H1 (cell line): ENCODE measurements around the gene ARHGDIB. TPM values are rescaled to one million over a fixed set of nuclear protein-coding genes. Genes with fewer than 3 reads are reported as not detected.

Source experiments
- CTCF ChIA-PET: fragments of 300-600 bp; sonication (Branson Sonifier 250); formaldehyde crosslinking; loops from one replicate; lab custom pipeline; 2021; ENCODE audit not compliant: partially characterized antibody; lab: Charles Lee
- POLR2A ChIA-PET: fragments of 300-600 bp; sonication (Branson Sonifier 250); formaldehyde crosslinking; loops from one replicate; lab custom pipeline; 2021; ENCODE audit warnings: inconsistent platforms; ENCODE audit not compliant: partially characterized antibody; lab: Charles Lee
- DNase-seq, 2 experiments: peaks; one replicate each; pipeline versions ENCODE4 v3.0.0 to v3.0.0-alpha.2; 2010 to 2022; ENCODE audit warnings: low spot score in 2 of 2, low read depth in 1 of 2, mixed read lengths in 1 of 2
- FAIRE-seq: peaks from 2 replicates; lab custom pipeline; 2011; peaks lifted over from hg19 to GRCh38; lab: Jason Lieb, UNC
- H2AFZ ChIP-seq: 2 replicates; pipeline ENCODE4 v1.8.1; 2012; ENCODE audit warnings: low read length, inconsistent platforms
- H2AK5ac ChIP-seq: 2 replicates; pipeline ENCODE4 v1.6.1; 2013; ENCODE audit warnings: low read depth, low read length
- H2BK120ac ChIP-seq: replicated peaks from 2 replicates; pipeline ENCODE3; 2013; ENCODE audit warnings: low read depth, low read length, inconsistent platforms
- H2BK12ac ChIP-seq: 2 replicates; pipeline ENCODE4 v1.6.1; 2013; ENCODE audit warnings: low read depth, low read length
- H2BK15ac ChIP-seq: 2 replicates; pipeline ENCODE4 v1.6.1; 2013; ENCODE audit warnings: low read length
- H2BK20ac ChIP-seq: 2 replicates; pipeline ENCODE4 v1.6.1; 2013; ENCODE audit warnings: low read length
- H2BK5ac ChIP-seq: 2 replicates; pipeline ENCODE4 v1.6.1; 2013; ENCODE audit warnings: low read depth, low read length
- H3K14ac ChIP-seq: 2 replicates; pipeline ENCODE4 v1.6.1; 2013; ENCODE audit warnings: inconsistent platforms; ENCODE audit not compliant: insufficient read length
- H3K18ac ChIP-seq: 2 replicates; pipeline ENCODE4 v1.6.1; 2013; ENCODE audit warnings: low read length; ENCODE audit errors: extremely low read depth
- H3K23ac ChIP-seq: 2 replicates; pipeline ENCODE4 v1.6.1; 2013; ENCODE audit warnings: inconsistent platforms; ENCODE audit not compliant: insufficient read length
- H3K23me2 ChIP-seq: 2 replicates; pipeline ENCODE4 v1.6.1; 2013; ENCODE audit warnings: low read depth, low read length
- H3K27ac ChIP-seq: 2 replicates; pipeline ENCODE4 v1.6.1; 2011; ENCODE audit warnings: low read depth, low read length, inconsistent platforms
- H3K27me3 ChIP-seq, 4 experiments: replicated peaks in 1 of 4; 1 replicate in 1 of 4; 2 replicates in 3 of 4; pipeline versions ENCODE4 v1.6.1 to v1.8.1; 2011 to 2013; ENCODE audit warnings: low read length in 3 of 4, mild to moderate bottlenecking in 3 of 4, inconsistent platforms in 2 of 4, mixed read lengths in 2 of 4, moderate library complexity in 1 of 4; ENCODE audit not compliant: control insufficient read depth in 3 of 4, insufficient read depth in 3 of 4; ENCODE audit errors: extremely low read depth in 1 of 4
- H3K36me3 ChIP-seq, 4 experiments: 2 replicates each; pipeline versions ENCODE4 v1.6.1 to v1.8.1; 2011 to 2013; ENCODE audit warnings: mild to moderate bottlenecking in 4 of 4, low read length in 3 of 4, moderate library complexity in 2 of 4, control low read depth in 1 of 4, inconsistent platforms in 1 of 4; ENCODE audit not compliant: insufficient read depth in 4 of 4, control insufficient read depth in 2 of 4
- H3K4ac ChIP-seq: replicated peaks from 2 replicates; pipeline ENCODE3; 2013; ENCODE audit warnings: low read length, low read depth, mixed read lengths, inconsistent platforms; ENCODE audit not compliant: insufficient read length
- H3K4me1 ChIP-seq, 4 experiments: replicated peaks in 1 of 4; 1 replicate in 1 of 4; 2 replicates in 3 of 4; pipeline versions ENCODE4 v1.6.1 to v1.8.1; 2011 to 2013; ENCODE audit warnings: low read length in 3 of 4, inconsistent platforms in 2 of 4, mixed read lengths in 1 of 4; ENCODE audit not compliant: insufficient read depth in 4 of 4, control insufficient read depth in 3 of 4
- H3K4me2 ChIP-seq, 2 experiments: 2 replicates each; pipeline versions ENCODE4 v1.6.1 to v1.8.1; 2011 to 2013; ENCODE audit warnings: low read depth in 2 of 2, low read length in 2 of 2, control low read depth in 1 of 2, inconsistent platforms in 1 of 2, mild to moderate bottlenecking in 1 of 2; ENCODE audit not compliant: insufficient read depth in 1 of 2
- H3K4me3 ChIP-seq, 4 experiments: fragments of 200-600, 300-600 bp in 1 of 4; sonication (generic), shearing (Covaris generic), sonication (Bioruptor Twin) in 1 of 4; 2 replicates each; pipeline versions ENCODE4 v1.5.1 to v1.8.1; 2011 to 2016; ENCODE audit warnings: low read length in 4 of 4, low read depth in 3 of 4, control low read depth in 2 of 4, inconsistent platforms in 2 of 4, mild to moderate bottlenecking in 2 of 4, mixed read lengths in 1 of 4, moderate library complexity in 1 of 4; ENCODE audit not compliant: insufficient read depth in 2 of 4; ENCODE audit errors: extremely low read depth in 1 of 4
- H3K56ac ChIP-seq: replicated peaks from 2 replicates; pipeline ENCODE3; 2013; ENCODE audit warnings: low read depth, mild to moderate bottlenecking, mixed read lengths, low read length, inconsistent platforms; ENCODE audit not compliant: insufficient read length
- H3K79me1 ChIP-seq: 2 replicates; pipeline ENCODE4 v1.6.1; 2013; ENCODE audit warnings: low read depth, low read length, control low read depth
- H3K79me2 ChIP-seq, 2 experiments: 2 replicates each; pipeline versions ENCODE4 v1.6.1 to v1.8.1; 2012 to 2013; ENCODE audit warnings: low read length in 2 of 2, mild to moderate bottlenecking in 2 of 2, inconsistent platforms in 1 of 2; ENCODE audit not compliant: insufficient read depth in 2 of 2, control insufficient read depth in 1 of 2
- H3K9ac ChIP-seq, 4 experiments: replicated peaks in 1 of 4; 1 replicate in 1 of 4; 2 replicates in 3 of 4; pipeline versions ENCODE4 v1.6.1 to v1.8.1; 2011 to 2013; ENCODE audit warnings: low read depth in 3 of 4, low read length in 3 of 4, control low read depth in 2 of 4, mild to moderate bottlenecking in 2 of 4, moderate library complexity in 2 of 4, inconsistent platforms in 1 of 4; ENCODE audit errors: extremely low read depth in 1 of 4
- H3K9me3 ChIP-seq, 2 experiments: 2 replicates each; pipeline versions ENCODE4 v1.6.1 to v1.8.1; 2012 to 2013; ENCODE audit warnings: mild to moderate bottlenecking in 2 of 2, moderate library complexity in 2 of 2, control low read depth in 1 of 2, inconsistent platforms in 1 of 2, low read depth in 1 of 2, low read length in 1 of 2, mixed read lengths in 1 of 2; ENCODE audit not compliant: insufficient read depth in 2 of 2
- H4K20me1 ChIP-seq, 2 experiments: replicated peaks in 1 of 2; 2 replicates each; pipeline versions ENCODE3 to v1.8.1; 2011 to 2013; ENCODE audit warnings: inconsistent platforms in 2 of 2, low read length in 2 of 2, mild to moderate bottlenecking in 1 of 2; ENCODE audit not compliant: insufficient read depth in 2 of 2, control insufficient read depth in 1 of 2
- H4K5ac ChIP-seq: 2 replicates; pipeline ENCODE4 v1.6.1; 2013; ENCODE audit warnings: low read length, low read depth, mixed read lengths, inconsistent platforms; ENCODE audit not compliant: insufficient read length
- H4K8ac ChIP-seq: 2 replicates; pipeline ENCODE4 v1.8.0; 2013; ENCODE audit warnings: mild to moderate bottlenecking, moderate library complexity, low read length, inconsistent platforms; ENCODE audit not compliant: insufficient read depth; ENCODE audit errors: extremely low read depth
- H4K91ac ChIP-seq: replicated peaks from 2 replicates; pipeline ENCODE3; 2013; ENCODE audit warnings: low read length, mixed read lengths, inconsistent platforms; ENCODE audit not compliant: insufficient read length
- BRCA1 ChIP-seq: IDR thresholded peaks from 2 replicates; pipeline ENCODE4 v1.6.1; 2012; ENCODE audit warnings: low read depth, low read length, improper control_type of control experiment
- HDAC6 ChIP-seq: IDR thresholded peaks from one replicate; pipeline ENCODE4 v1.7.1; 2012; ENCODE audit warnings: low read depth, mild to moderate bottlenecking, inconsistent platforms, low read length, moderate library complexity
- JUN ChIP-seq: IDR thresholded peaks from 2 replicates; pipeline ENCODE4 v1.6.1; 2011; ENCODE audit warnings: low read depth, mild to moderate bottlenecking, improper control_type of control experiment, low read length
- KDM5A ChIP-seq: fragments of 200-600 bp; IDR thresholded peaks from 2 replicates; pipeline ENCODE4 v1.7.1; 2012; ENCODE audit warnings: mild to moderate bottlenecking, low read length, inconsistent platforms, mixed read lengths
- MAX ChIP-seq: IDR thresholded peaks from 2 replicates; pipeline ENCODE4 v1.6.1; 2012; ENCODE audit warnings: inconsistent platforms
- SIN3A ChIP-seq, 2 experiments: IDR thresholded peaks in 1 of 2; conservative IDR thresholded peaks in 1 of 2; 2 replicates each; pipeline ENCODE4 v1.6.1; 2011 to 2012; ENCODE audit warnings: low read length in 2 of 2, improper control_type of control experiment in 1 of 2, low read depth in 1 of 2, mild to moderate bottlenecking in 1 of 2
- TBP ChIP-seq: IDR thresholded peaks from 2 replicates; pipeline ENCODE4 v1.6.1; 2011; ENCODE audit warnings: low read depth, low read length, improper control_type of control experiment
- WGBS, 2 experiments: shearing (Covaris generic) in 1 of 2; methylation state at CpG; one replicate each; pipeline versions ENCODE4 v1.1.6 to v1.1.7; 2013 to 2015; ENCODE audit warnings: low lambda C conversion rate in 2 of 2, mixed read lengths in 2 of 2, inconsistent platforms in 1 of 2, low coverage in 1 of 2, missing lambda C conversion rate in 1 of 2; ENCODE audit not compliant: insufficient replicate concordance in 2 of 2, insufficient coverage in 1 of 2, insufficient read length in 1 of 2; ENCODE audit errors: extremely low coverage in 1 of 2, missing lambda C conversion rate in 1 of 2; 5-methylcytosine and 5-hydroxymethylcytosine counted together
- polyA plus RNA-seq, 7 experiments: library from polyadenylated mRNA; depleted of rRNA in 3 of 7; stranded (reverse) in 5 of 7; unstranded in 2 of 7; fragments of >200 nt in 5 of 7; fragments of 200-250 nt in 2 of 7; gene quantifications; 1 replicate in 5 of 7; 2 replicates in 1 of 7; 4 replicates in 1 of 7; pipeline versions ENCODE4 v1.2.1 to v1.2.3, GENCODE V29; 2011 to 2013; ENCODE audit warnings: missing spikeins in 2 of 7, mixed read lengths in 2 of 7
- total RNA-seq: library from RNA; stranded (reverse); fragmentation: NEBNext Ultra II Directional; extraction: Animal tissue kit (Norgen Biotek cat#: 25700); gene quantifications from 2 replicates; pipeline ENCODE4 v1.2.1, GENCODE V29; 2021
- TF ChIP-seq, protein P1 (sequence below): IDR thresholded peaks from 2 replicates; pipeline ENCODE4 v1.6.1; 2011; ENCODE audit warnings: low read depth, mild to moderate bottlenecking, low read length; ENCODE audit not compliant: insufficient read depth

ARHGDIB gene
- total and polyA plus RNA-seq, 2 of the 8 experiments (the other 6 are each of a cell fraction or from before 2014, with no cell fraction given) = 0.82 to 1.3 TPM

GRCh38 chr12:15004421-15004820 is 43.0 kb upstream of the ARHGDIB start:
- Histone ChIP-seq H3K23ac (no peak overlapping the region), H4K8ac (no peak overlapping the region), H3K79me2 (no peaks in the 10 kb centered on the region), H2BK12ac (no peak overlapping the region), H3K23me2 (no peaks in the 10 kb centered on the region), H3K18ac (no peak overlapping the region), H3K56ac (no peak overlapping the region), H2BK120ac (no peak overlapping the region), H2BK15ac (no peak overlapping the region), H4K91ac (no peak overlapping the region), H4K20me1 (no peaks in the 10 kb centered on the region), H3K27ac (no peak overlapping the region), H3K4me3 (no peak overlapping the region), H3K4me1 (peaks cover 2 to 8% (median 3%) of the 10 kb centered on the region in 4 experiments; a peak in 4 of 7 replicates), H2BK5ac (no peak overlapping the region), H2AFZ (no peak overlapping the region), H3K4me2 (no peak overlapping the region), H2BK20ac (no peak overlapping the region), H3K9me3 (no peaks in the 10 kb centered on the region), H3K27me3 (no peaks in the 10 kb centered on the region), H3K14ac (no peak overlapping the region), H2AK5ac (no peak overlapping the region), H3K36me3 (no peaks in the 10 kb centered on the region), H4K5ac (no peak overlapping the region), H3K79me1 (no peaks in the 10 kb centered on the region), H3K4ac (no peak overlapping the region), H3K9ac (no peak overlapping the region)
- TF ChIP-seq, protein P1, sequence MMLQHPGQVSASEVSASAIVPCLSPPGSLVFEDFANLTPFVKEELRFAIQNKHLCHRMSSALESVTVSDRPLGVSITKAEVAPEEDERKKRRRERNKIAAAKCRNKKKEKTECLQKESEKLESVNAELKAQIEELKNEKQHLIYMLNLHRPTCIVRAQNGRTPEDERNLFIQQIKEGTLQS = no peak
- no peak for TF ChIP-seq MAX
- no peak for TF ChIP-seq KDM5A
- no peak for TF ChIP-seq SIN3A (conservative IDR thresholded peaks at IDR 0.05 in 1 of 2, IDR thresholded peaks at IDR 0.05 in 1 of 2; ENCODE audit: low read depth in 1 of 2, low read length in 2 of 2)
- no peak for TF ChIP-seq HDAC6
- TF ChIP-seq JUN = no peak
- TF ChIP-seq BRCA1 = no peak
- TF ChIP-seq TBP = no peak
- ChIA-PET POLR2A (no interaction called here), CTCF (interaction anchor here (0.8 to 1.7 kb wide), 6 partner anchors 9 to 216 kb away, joined by 3 to 4 read pairs (median 3); no protein-coding TSS in a partner anchor)
- DNase-seq = no peak
- 82% methylated on average over 2 of the region's 2 CpGs; no CpG with 5 or more reads in 1 of the 2 experiments for WGBS, 2 experiments
- no peak for FAIRE-seq
